ENCODE data around the gene JPT1.
"Not testable (repeated sequence)": the region's sequence is repeated elsewhere in the genome, so short reads cannot be mapped to it uniquely, and the experiment has no call there.

The JPT1 gene

DNA sequence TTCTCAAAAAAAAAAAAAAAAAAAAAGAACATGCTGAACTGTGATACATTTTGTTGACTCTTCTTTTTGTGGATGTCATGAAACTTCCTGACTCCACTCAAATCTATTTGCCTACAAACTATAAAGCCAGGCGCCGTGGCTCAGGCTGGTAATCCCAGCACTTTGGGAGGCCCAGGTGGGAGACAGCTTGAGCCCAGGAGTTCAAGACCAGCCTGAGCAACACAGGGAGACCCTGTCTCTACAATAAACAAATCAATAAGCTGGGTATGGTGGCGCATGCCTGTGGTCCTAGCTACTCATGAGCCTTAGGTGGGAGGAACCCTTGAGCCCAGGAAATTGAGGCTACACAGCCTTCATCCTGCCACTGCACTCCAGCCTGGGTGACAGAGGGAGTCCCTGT, 21.3 kb downstream of the JPT1 start:
- TF ChIP-seq, protein P1, sequence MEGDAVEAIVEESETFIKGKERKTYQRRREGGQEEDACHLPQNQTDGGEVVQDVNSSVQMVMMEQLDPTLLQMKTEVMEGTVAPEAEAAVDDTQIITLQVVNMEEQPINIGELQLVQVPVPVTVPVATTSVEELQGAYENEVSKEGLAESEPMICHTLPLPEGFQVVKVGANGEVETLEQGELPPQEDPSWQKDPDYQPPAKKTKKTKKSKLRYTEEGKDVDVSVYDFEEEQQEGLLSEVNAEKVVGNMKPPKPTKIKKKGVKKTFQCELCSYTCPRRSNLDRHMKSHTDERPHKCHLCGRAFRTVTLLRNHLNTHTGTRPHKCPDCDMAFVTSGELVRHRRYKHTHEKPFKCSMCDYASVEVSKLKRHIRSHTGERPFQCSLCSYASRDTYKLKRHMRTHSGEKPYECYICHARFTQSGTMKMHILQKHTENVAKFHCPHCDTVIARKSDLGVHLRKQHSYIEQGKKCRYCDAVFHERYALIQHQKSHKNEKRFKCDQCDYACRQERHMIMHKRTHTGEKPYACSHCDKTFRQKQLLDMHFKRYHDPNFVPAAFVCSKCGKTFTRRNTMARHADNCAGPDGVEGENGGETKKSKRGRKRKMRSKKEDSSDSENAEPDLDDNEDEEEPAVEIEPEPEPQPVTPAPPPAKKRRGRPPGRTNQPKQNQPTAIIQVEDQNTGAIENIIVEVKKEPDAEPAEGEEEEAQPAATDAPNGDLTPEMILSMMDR (IDR thresholded peaks at IDR 0.05; ENCODE audit: insufficient read depth, low read depth, low read length, missing control alignments): no peak
- no peak for DNase-seq (ENCODE audit: low read depth)

DNA sequence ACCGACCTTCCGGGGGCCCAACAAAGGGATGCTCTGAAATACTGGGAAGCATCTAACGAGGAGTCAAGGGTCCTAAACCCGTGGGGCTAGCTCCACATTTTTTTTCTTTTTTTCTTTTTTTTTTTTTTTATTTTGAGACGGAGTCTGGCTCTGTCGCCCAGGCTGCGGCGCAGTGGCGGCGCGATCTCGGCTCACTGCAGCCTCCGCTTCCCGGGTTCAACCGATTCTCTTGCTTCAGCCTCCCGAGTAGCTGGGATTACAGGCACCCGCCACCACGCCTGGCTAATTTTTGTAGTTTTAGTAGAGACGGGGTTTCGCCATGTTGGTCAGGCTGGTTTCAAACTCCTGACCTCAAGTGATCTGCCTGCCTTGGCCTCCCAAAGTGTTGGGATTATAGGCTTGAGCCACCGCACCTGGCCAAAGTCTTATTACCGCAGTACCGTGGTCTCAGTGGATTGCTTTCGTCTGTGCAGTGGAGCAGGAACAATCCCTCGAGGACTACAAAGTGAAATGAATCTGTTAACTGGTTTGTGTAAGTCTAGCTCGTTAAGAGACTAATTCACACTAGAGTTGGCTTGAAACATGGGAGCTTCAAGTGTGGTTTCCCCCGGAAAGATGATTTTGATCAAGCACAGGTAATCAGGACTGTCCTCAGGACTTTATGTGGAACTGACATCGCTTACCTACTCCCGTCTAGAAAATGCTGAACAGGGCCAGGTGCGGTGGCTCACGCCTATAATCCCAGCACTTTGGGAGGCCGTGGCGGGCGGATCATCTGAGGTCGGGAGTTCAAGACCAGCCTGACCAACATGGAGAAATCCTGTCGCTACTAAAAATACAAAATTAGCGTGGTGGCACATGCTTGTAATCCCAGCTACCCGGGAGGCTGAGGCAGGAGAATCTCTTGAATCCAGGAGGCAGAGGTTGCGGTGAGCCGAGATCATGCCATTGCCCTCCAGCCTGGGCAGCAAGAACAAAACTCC, 22.0 kb downstream of the JPT1 start:
- H3K4me3 ChIP-seq (ENCODE audit: low read length): peak overlapping the region; percentile 76
- not testable (repeated sequence) for DNase-seq (ENCODE audit: low read depth)

More for the DNA sequence above, 21.3 kb downstream of the JPT1 start:
- H3K4me3 ChIP-seq (ENCODE audit: low read length): no peak overlapping the region

DNA sequence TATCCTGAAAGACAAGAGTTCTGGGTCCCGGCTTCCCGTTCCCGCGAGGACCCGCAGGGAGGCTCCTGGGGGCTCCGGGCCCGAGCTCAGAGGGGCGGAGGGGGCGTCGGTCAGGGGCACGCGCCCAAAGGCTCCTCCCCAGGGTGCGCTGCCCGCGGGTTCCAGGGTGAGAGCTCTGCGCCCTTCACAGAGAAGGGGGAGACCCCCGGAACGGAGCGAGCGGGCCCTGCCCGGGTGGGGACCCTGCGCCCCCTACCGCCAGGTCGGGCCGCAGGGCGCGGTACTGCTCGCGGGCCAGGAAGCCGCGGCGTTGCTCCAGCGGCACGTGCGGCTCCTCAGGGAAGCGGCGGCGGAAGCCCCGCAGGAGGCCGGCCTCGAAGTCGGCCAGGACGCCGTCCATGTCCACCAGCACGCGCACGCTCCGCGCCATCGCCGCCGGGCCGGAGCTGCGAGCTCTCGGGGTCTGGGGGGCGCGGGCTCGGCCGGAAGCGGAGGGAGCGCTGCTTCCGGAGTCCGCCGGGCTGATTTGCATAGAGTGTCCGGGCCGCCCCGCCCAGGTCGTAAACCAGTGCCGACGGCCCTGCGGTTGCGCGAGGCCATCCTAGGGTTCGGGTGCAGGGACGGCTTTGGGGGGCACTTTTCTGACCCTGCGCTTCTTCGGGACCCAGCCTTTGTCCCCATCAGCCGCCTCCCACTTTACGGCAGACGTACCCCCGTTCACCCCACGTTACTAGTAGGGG, 22.9 kb downstream of the JPT1 start, which contains the start of gene NT5C:
Gene NT5C (minus strand): TSS at position 465 of the 740 bp plus-strand sequence. CDS start 35 bp downstream, at position 430.
- TF ChIP-seq, protein P1 (IDR thresholded peaks at IDR 0.05; ENCODE audit: insufficient read depth, low read depth, low read length, missing control alignments): peak; percentile 16
- peak within 1 kb of the TSS; percentile 76 for H3K4me3 ChIP-seq (ENCODE audit: low read length)
- DNase-seq (ENCODE audit: low read depth): peak; percentile 62

DNA sequence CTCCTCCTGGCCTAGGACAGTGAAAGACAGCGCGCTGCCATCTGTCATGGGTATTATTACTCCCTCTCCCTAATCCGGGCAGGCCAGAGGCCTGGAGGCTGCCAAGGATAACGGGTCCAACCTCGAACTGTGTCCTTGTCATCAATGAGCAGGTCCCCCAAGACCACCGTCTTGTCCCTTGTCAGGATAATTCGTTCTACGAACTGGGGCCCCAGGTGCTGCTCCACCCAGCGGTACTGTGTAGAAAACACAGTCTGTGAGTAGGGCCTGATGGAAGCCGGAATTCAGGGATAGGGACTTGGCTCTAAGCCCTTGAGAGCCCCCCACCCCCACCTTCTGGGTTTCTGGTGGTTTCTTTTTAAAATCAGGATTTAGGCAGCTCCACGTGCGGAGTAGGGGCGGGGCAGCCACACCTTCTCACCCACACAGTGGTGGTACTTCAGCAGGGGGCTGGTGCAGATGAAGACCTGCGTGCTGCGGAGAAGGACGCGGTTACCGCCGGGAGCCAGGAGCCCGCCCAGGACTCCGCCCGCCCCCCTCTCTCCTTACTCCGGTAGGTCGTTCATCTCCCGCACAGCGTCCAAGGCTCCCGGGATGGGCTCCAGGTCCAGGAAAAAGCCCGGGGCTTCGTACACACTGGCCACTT, 23.6 kb downstream of the JPT1 start:
- peak overlapping the region; percentile 76 for H3K4me3 ChIP-seq (ENCODE audit: low read length)
- DNase-seq (ENCODE audit: low read depth): peak; percentile 72
- TF ChIP-seq, protein P1 (IDR thresholded peaks at IDR 0.05; ENCODE audit: insufficient read depth, low read depth, low read length, missing control alignments): peak; percentile 75

DNA sequence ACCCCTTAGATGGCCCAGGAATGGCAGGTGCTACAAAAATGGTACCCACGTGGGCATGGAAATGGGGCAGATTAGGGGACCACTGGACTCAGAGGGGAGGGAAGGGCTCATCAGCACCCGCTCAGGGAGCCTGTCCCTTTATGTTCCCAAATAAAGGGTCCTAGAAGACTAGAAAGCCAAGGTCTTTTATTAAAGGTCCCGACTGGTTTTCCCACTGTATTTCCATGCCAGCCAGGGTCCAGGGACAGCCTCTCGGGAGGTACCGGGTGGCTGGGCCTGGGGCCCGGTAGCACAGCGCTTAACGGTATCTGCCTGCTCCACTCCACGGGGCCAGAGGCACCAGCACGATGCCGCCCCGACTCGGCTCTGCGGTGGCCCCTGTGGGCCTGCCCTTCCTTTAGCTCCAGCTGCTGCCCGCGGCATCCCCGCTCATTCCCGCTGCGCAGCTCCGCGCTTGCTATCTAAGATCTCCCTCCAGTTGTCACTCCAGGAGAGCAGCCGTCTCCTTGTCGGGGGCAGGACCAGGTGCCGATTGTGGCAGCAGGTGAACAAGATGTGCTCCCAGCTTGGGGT, 24.2 kb downstream of the JPT1 start:
- DNase-seq (ENCODE audit: low read depth): no peak
- peak overlapping the region; percentile 76 for H3K4me3 ChIP-seq (ENCODE audit: low read length)
- TF ChIP-seq, protein P1 (IDR thresholded peaks at IDR 0.05; ENCODE audit: insufficient read depth, low read depth, low read length, missing control alignments): no peak

DNA sequence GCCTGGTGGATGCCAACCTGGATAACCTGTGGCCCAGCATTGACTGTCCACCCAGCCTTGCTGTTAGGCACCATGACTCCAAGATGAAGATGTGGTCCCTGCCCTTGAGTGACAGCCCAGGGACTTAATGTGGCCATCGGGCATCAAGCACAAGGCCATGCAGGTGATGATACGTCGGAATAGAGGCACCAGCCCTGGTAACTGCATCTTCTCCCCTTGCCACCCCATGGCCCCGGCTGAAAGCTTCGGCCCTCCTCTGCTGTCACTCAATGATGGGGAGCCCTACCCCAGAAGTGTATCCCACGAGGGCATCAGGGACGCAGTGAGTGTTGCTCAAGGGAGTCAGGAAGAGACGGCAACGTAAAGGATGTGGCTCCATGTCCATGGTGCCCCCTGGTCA, 24.7 kb downstream of the JPT1 start:
- no peak for DNase-seq (ENCODE audit: low read depth)
- TF ChIP-seq, protein P1 (IDR thresholded peaks at IDR 0.05; ENCODE audit: insufficient read depth, low read depth, low read length, missing control alignments): no peak
- no peak overlapping the region for H3K4me3 ChIP-seq (ENCODE audit: low read length)
